ENCODE results near the gene ZSCAN9. TPM values are rescaled to one million over a fixed set of nuclear protein-coding genes. Genes with fewer than 3 reads are reported as not detected.
A peak's percentile ranks its signal among the peaks of the same experiment; 100 is the strongest.

ZSCAN9 gene
- total and polyA plus RNA-seq, 2 of the 13 experiments (the other 11 are each of a cell fraction or from before 2014, with no cell fraction given), result 14.6 to 17.8 TPM

DNA sequence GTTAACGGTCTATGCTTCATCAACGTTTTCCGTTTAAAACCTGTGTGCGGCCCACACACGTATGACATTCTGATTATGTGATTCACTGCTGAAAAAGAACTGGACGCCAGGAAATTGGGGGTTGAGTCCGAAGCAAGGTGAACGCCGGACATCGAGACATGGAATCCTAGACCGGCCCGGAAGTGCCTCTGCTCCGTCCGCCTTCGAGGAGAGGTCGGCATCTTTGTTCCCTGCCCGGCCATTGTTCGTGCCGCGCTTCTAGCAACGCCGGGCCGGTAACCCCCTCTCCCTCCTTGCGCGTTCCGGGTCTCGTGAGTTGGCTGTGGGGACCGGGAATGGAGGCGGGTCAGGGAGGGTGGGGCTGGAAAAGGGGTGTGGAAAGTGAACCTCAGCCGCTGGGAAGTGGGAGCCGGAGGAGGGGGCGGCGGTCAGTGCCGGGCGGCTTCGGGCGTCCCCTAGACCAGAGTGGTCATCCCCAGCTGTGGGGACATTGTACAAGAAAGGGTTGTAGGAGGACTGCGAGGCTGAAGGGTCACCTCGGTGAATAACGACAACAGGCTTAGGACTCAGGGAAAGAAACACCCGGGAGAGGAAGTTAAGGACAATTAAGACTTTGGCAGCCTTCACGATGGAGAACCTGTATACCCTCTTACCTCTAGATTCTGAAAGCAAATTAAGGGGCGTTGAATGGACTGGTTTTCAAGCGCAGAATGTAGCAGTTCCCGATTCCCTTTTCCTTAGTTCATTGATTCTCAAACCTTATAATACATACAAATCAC is at the start of gene ZSCAN9 (continued):
- TF ChIP-seq, protein P1, sequence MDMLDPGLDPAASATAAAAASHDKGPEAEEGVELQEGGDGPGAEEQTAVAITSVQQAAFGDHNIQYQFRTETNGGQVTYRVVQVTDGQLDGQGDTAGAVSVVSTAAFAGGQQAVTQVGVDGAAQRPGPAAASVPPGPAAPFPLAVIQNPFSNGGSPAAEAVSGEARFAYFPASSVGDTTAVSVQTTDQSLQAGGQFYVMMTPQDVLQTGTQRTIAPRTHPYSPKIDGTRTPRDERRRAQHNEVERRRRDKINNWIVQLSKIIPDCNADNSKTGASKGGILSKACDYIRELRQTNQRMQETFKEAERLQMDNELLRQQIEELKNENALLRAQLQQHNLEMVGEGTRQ (IDR thresholded peaks at IDR 0.05; ENCODE audit: low read depth, low read length), result no peak
- TF ChIP-seq, protein P1 (CRISPR knock-in tag; IDR thresholded peaks at IDR 0.05; ENCODE audit: borderline replicate concordance), result no peak
- TF ChIP-seq ZNF431 (CRISPR knock-in tag; IDR thresholded peaks at IDR 0.05; ENCODE audit: borderline replicate concordance, low read depth) (peak; percentile 49; the same call in 1 of the 2 replicates), ZMYM2 (CRISPR knock-in tag; IDR thresholded peaks at IDR 0.05) (no peak), ZNF589 (CRISPR knock-in tag; conservative IDR thresholded peaks at IDR 0.05) (no peak), SUZ12 (IDR thresholded peaks at IDR 0.05; ENCODE audit: low read depth, low read length) (no peak), PRPF4 (IDR thresholded peaks at IDR 0.05; ENCODE audit: low read depth, low read length, poor library complexity, severe bottlenecking) (no peak), MATR3 (CRISPR knock-in tag; IDR thresholded peaks at IDR 0.05) (no peak), TAF1 (CRISPR knock-in tag; IDR thresholded peaks at IDR 0.05) (peak; percentile 91), ZNF235 (CRISPR knock-in tag; IDR thresholded peaks at IDR 0.05; ENCODE audit: borderline replicate concordance) (no peak), ZFP36L2 (CRISPR knock-in tag; IDR thresholded peaks at IDR 0.05) (peak; percentile 29; the same call in 1 of the 2 replicates), MEIS2 (CRISPR knock-in tag; IDR thresholded peaks at IDR 0.05) (no peak), ZNF761 (CRISPR knock-in tag; conservative IDR thresholded peaks at IDR 0.05) (peak; percentile 93), SP2 (CRISPR knock-in tag; IDR thresholded peaks at IDR 0.05) (peak; percentile 44), ZNF432 (CRISPR knock-in tag; IDR thresholded peaks at IDR 0.05; ENCODE audit: borderline replicate concordance) (no peak), POLR2G (IDR thresholded peaks at IDR 0.05; ENCODE audit: low read depth, low read length) (peak; percentile 92), ARID2 (CRISPR knock-in tag; IDR thresholded peaks at IDR 0.05; ENCODE audit: borderline replicate concordance) (peak; percentile 91; the same call in 1 of the 2 replicates)
- TF ChIP-seq, protein P2, sequence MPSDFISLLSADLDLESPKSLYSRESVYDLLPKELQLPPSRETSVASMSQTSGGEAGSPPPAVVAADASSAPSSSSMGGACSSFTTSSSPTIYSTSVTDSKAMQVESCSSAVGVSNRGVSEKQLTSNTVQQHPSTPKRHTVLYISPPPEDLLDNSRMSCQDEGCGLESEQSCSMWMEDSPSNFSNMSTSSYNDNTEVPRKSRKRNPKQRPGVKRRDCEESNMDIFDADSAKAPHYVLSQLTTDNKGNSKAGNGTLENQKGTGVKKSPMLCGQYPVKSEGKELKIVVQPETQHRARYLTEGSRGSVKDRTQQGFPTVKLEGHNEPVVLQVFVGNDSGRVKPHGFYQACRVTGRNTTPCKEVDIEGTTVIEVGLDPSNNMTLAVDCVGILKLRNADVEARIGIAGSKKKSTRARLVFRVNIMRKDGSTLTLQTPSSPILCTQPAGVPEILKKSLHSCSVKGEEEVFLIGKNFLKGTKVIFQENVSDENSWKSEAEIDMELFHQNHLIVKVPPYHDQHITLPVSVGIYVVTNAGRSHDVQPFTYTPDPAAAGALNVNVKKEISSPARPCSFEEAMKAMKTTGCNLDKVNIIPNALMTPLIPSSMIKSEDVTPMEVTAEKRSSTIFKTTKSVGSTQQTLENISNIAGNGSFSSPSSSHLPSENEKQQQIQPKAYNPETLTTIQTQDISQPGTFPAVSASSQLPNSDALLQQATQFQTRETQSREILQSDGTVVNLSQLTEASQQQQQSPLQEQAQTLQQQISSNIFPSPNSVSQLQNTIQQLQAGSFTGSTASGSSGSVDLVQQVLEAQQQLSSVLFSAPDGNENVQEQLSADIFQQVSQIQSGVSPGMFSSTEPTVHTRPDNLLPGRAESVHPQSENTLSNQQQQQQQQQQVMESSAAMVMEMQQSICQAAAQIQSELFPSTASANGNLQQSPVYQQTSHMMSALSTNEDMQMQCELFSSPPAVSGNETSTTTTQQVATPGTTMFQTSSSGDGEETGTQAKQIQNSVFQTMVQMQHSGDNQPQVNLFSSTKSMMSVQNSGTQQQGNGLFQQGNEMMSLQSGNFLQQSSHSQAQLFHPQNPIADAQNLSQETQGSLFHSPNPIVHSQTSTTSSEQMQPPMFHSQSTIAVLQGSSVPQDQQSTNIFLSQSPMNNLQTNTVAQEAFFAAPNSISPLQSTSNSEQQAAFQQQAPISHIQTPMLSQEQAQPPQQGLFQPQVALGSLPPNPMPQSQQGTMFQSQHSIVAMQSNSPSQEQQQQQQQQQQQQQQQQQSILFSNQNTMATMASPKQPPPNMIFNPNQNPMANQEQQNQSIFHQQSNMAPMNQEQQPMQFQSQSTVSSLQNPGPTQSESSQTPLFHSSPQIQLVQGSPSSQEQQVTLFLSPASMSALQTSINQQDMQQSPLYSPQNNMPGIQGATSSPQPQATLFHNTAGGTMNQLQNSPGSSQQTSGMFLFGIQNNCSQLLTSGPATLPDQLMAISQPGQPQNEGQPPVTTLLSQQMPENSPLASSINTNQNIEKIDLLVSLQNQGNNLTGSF (CRISPR knock-in tag; IDR thresholded peaks at IDR 0.05), result no peak
- TF ChIP-seq, protein P3, sequence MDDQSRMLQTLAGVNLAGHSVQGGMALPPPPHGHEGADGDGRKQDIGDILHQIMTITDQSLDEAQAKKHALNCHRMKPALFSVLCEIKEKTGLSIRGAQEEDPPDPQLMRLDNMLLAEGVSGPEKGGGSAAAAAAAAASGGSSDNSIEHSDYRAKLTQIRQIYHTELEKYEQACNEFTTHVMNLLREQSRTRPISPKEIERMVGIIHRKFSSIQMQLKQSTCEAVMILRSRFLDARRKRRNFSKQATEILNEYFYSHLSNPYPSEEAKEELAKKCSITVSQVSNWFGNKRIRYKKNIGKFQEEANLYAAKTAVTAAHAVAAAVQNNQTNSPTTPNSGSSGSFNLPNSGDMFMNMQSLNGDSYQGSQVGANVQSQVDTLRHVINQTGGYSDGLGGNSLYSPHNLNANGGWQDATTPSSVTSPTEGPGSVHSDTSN (CRISPR knock-in tag; IDR thresholded peaks at IDR 0.05; ENCODE audit: borderline replicate concordance), result no peak
- TF ChIP-seq, protein P4, sequence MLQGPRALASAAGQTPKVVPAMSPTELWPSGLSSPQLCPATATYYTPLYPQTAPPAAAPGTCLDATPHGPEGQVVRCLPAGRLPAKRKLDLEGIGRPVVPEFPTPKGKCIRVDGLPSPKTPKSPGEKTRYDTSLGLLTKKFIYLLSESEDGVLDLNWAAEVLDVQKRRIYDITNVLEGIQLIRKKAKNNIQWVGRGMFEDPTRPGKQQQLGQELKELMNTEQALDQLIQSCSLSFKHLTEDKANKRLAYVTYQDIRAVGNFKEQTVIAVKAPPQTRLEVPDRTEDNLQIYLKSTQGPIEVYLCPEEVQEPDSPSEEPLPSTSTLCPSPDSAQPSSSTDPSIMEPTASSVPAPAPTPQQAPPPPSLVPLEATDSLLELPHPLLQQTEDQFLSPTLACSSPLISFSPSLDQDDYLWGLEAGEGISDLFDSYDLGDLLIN (CRISPR knock-in tag; IDR thresholded peaks at IDR 0.05; ENCODE audit: borderline replicate concordance), result no peak
